ENCODE measurements around the gene DKK3. TPM values are rescaled to one million over a fixed set of nuclear protein-coding genes. Genes with fewer than 3 reads are reported as not detected.

DKK3 gene
- total RNA-seq, 6 experiments from 2014 or later = 518 to 872 (median 646) TPM

DNA sequence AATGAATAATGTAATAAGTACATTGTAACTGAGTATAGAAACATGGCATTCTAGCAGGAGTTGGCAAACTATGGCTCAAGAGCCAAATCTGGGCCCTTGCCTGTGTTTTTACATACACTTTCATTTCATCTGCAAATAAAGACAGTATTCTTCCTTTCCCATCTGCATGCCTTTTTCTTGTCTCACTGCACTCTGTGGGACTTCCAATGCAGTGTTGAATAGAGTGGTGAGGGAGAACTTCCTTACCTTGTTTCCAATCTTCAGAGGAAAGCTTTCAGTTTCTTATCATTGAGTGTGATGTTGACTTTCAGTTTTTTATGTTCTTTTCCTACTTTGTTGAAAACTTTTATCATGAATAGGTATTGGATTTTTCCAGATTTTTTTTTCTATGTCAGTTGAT, 84.6 kb downstream of the DKK3 start:
- Mint-ChIP-seq H3K27me3 (ENCODE audit: insufficient read depth) (no peaks in the 10 kb centered on the region), H3K27ac (no peak overlapping the region), H3K36me3 (ENCODE audit: low read depth) (peaks cover 36% of the 10 kb centered on the region), H3K4me3 (no peak overlapping the region), H3K4me1 (ENCODE audit: low read depth) (peaks cover 27% of the 10 kb centered on the region), H3K9me3 (no peaks in the 10 kb centered on the region)
- TF ChIP-seq, protein P1, sequence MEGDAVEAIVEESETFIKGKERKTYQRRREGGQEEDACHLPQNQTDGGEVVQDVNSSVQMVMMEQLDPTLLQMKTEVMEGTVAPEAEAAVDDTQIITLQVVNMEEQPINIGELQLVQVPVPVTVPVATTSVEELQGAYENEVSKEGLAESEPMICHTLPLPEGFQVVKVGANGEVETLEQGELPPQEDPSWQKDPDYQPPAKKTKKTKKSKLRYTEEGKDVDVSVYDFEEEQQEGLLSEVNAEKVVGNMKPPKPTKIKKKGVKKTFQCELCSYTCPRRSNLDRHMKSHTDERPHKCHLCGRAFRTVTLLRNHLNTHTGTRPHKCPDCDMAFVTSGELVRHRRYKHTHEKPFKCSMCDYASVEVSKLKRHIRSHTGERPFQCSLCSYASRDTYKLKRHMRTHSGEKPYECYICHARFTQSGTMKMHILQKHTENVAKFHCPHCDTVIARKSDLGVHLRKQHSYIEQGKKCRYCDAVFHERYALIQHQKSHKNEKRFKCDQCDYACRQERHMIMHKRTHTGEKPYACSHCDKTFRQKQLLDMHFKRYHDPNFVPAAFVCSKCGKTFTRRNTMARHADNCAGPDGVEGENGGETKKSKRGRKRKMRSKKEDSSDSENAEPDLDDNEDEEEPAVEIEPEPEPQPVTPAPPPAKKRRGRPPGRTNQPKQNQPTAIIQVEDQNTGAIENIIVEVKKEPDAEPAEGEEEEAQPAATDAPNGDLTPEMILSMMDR (IDR thresholded peaks at IDR 0.05) = no peak
- DNase-seq = no peak

DNA sequence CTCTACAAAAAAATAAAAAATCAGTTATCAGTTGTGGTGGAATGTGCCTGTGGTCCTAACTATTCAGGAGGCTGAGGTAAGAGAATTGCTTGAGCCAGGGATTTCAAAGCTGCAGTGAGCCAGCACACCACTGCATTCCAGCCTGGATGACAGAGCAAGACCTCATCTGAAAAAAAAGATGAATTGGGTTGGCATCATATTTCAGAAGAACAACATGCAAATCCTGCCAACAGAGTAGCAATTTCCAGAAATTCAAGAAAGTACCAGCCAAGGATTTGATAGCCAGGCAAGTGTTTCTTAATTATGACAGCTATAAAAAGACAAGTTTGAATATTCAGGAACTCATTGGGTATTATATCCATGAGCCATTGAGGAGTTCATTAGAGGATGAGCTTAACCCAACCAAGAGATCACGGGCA, 91.4 kb downstream of the DKK3 start:
- Mint-ChIP-seq H3K27me3 (ENCODE audit: insufficient read depth) (peaks cover 3% of the 10 kb centered on the region), H3K36me3 (ENCODE audit: low read depth) (peaks cover 12% of the 10 kb centered on the region), H3K4me1 (ENCODE audit: low read depth) (peaks cover 43% of the 10 kb centered on the region), H3K4me3 (no peak overlapping the region), H3K9me3 (no peaks in the 10 kb centered on the region), H3K27ac (peak overlapping the region; percentile 54)
- TF ChIP-seq, protein P1 (IDR thresholded peaks at IDR 0.05) = no peak
- DNase-seq = peak; percentile 78

DNA sequence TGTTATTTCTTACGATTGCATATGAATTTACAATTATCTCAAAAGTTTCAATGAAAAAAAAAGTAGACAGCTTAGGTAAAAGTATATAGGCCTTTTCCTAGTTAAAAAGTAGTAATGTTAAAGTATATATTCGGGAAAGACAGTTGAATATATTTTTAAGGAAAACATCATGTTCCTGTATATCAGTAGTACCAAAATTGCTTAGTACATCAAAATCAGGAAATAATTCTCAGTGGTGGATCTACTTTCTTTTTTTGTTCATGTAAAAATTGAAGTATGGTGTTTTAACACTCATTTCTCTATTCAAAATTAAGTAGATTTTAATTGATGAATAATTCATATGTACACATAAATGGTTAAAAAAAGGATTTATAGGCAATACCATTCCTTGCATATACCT, 92.8 kb downstream of the DKK3 start:
- Mint-ChIP-seq H3K27me3 (ENCODE audit: insufficient read depth) (peaks cover 3% of the 10 kb centered on the region), H3K36me3 (ENCODE audit: low read depth) (peaks cover 26% of the 10 kb centered on the region), H3K4me3 (no peak overlapping the region), H3K4me1 (ENCODE audit: low read depth) (peaks cover 48% of the 10 kb centered on the region), H3K27ac (no peak overlapping the region), H3K9me3 (no peaks in the 10 kb centered on the region)
- DNase-seq = no peak
- TF ChIP-seq, protein P1 (IDR thresholded peaks at IDR 0.05) = no peak

DNA sequence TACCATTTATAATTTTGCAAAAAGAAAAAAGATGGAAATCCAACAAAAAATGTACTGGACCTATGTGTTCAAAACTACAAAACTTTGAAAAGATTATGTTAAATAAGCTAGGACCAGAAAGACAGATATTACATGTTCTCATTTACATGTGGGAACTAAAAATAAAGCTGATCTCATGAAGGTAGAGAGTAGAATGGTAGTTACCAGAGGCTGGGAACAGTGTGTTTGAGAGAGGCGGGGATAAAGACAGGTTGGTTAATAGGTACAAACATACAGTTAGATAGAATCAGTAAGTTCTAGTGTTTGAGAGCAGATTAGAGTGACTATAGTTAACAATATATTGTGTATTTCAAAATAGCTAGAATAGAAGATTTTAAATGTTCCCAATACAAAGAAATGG, 95.0 kb downstream of the DKK3 start:
- Mint-ChIP-seq H3K36me3 (ENCODE audit: low read depth) (peaks cover 31% of the 10 kb centered on the region), H3K27me3 (ENCODE audit: insufficient read depth) (peaks cover 3% of the 10 kb centered on the region; the same call in 1 of the 2 replicates), H3K9me3 (no peaks in the 10 kb centered on the region), H3K4me1 (ENCODE audit: low read depth) (peaks cover 61% of the 10 kb centered on the region), H3K27ac (no peak overlapping the region), H3K4me3 (no peak overlapping the region)
- TF ChIP-seq, protein P1 (IDR thresholded peaks at IDR 0.05) = no peak
- DNase-seq = no peak

Other genes with a start within 250 kb of the DKK3 start
- gene USP47, start 166.7 kb downstream of the DKK3 start, total RNA-seq (2021; fragmentation: NEBNext Ultra II Directional; extraction: Animal tissue kit (Norgen Biotek cat#: 25700)) = 10 to 100 TPM; 33.6 to 38.7 (median 35.1) TPM
- gene MICAL2, start 102.0 kb upstream of the DKK3 start, total RNA-seq (2021; fragmentation: NEBNext Ultra II Directional; extraction: Animal tissue kit (Norgen Biotek cat#: 25700)) = 100 to 1,000 TPM; 199 to 252 (median 233) TPM

Data from HFFc6 (cell line).